ENCODE measurements around the gene CLCNKB.
"Not testable (repeated sequence)": the region's sequence is repeated elsewhere in the genome, so short reads cannot be mapped to it uniquely, and the experiment has no call there.

The CLCNKB gene

GRCh38 chr1:16061266-16061665 lies 17.7 kb downstream of the CLCNKB start:
- DNase-seq (ENCODE audit: low read depth) = no peak

- DNase-seq (ENCODE audit: low read depth) = not testable (repeated sequence)
Observed at GRCh38 chr1:16061989-16062686, 18.6 kb downstream of the CLCNKB start.

GRCh38 chr1:16062687-16063075 lies 19.1 kb downstream of the CLCNKB start:
- not testable (repeated sequence) for DNase-seq (ENCODE audit: low read depth)

GRCh38 chr1:16063226-16063829 lies 19.7 kb downstream of the CLCNKB start:
- DNase-seq (ENCODE audit: low read depth) = no peak

GRCh38 chr1:16063921-16064320 lies 20.3 kb downstream of the CLCNKB start:
- no peak for DNase-seq (ENCODE audit: low read depth)

- DNase-seq (ENCODE audit: low read depth) = no peak
Observed at GRCh38 chr1:16064536-16065268, 21.1 kb downstream of the CLCNKB start.

- DNase-seq (ENCODE audit: low read depth) = no peak
Observed at GRCh38 chr1:16065269-16065576, 21.6 kb downstream of the CLCNKB start.

- DNase-seq (ENCODE audit: low read depth) = no peak
Observed at GRCh38 chr1:16066245-16066644, 22.7 kb downstream of the CLCNKB start.

- no peak for DNase-seq (ENCODE audit: low read depth)
Observed at GRCh38 chr1:16067127-16067768, 23.7 kb downstream of the CLCNKB start.

GRCh38 chr1:16067933-16068332 lies 24.4 kb downstream of the CLCNKB start:
- no peak for DNase-seq (ENCODE audit: low read depth)

GRCh38 chr1:16068356-16069270 lies 25.0 kb downstream of the CLCNKB start:
- DNase-seq (ENCODE audit: low read depth) = no peak

GRCh38 chr1:16070640-16071355 lies 27.2 kb downstream of the CLCNKB start:
- no peak for DNase-seq (ENCODE audit: low read depth)

- no peak for DNase-seq (ENCODE audit: low read depth)
Observed at GRCh38 chr1:16071614-16072013, 28.0 kb downstream of the CLCNKB start.

- DNase-seq (ENCODE audit: low read depth) = no peak
Observed at GRCh38 chr1:16072095-16072494, 28.5 kb downstream of the CLCNKB start.

GRCh38 chr1:16072616-16073484 lies 29.3 kb downstream of the CLCNKB start:
- DNase-seq (ENCODE audit: low read depth) = no peak

- DNase-seq (ENCODE audit: low read depth) = peak; percentile 20
Observed at GRCh38 chr1:16073490-16074119, 30.0 kb downstream of the CLCNKB start, which contains the start of gene FAM131C. Gene FAM131C (minus strand): TSS chr1:16073651. CDS start chr1:16073442, 209 bp downstream.

- DNase-seq (ENCODE audit: low read depth) = no peak
Observed at GRCh38 chr1:16074217-16074616, 30.6 kb downstream of the CLCNKB start.

GRCh38 chr1:16075337-16076030 lies 31.9 kb downstream of the CLCNKB start:
- DNase-seq (ENCODE audit: low read depth) = no peak
